GM13977 (cell line): ENCODE results near the gene LRP8.
A peak's percentile ranks its signal among the peaks of the same experiment; 100 is the strongest.

Experiments used
- DNase-seq: peaks from one replicate; pipeline ENCODE4 v3.0.0; 2012; ENCODE audit warnings: low spot score
- CTCF ChIP-seq: IDR thresholded peaks from 2 replicates; pipeline ENCODE4 v1.5.1; 2012; ENCODE audit warnings: mild to moderate bottlenecking, control low read depth; ENCODE audit not compliant: insufficient read depth; ENCODE audit errors: extremely low read depth, missing control alignments
- in situ Hi-C: fragments of 300-500 bp; cut with MboI; formaldehyde crosslinking; loops from one replicate; pipeline ENCODE4 v1.12.0; 2022; ENCODE audit warnings: low sequenced_read_pairs, low pct_unique_long_range_greater_than_20kb, mixed read lengths, inconsistent platforms; ENCODE audit not compliant: unreplicated experiment

Gene LRP8

GRCh38 chr1:53197291-53198200 is 130.3 kb downstream of the LRP8 start:
- in situ Hi-C loops, result no loop called here
- no peak for TF ChIP-seq CTCF
- DNase-seq, result no peak

GRCh38 chr1:53196485-53197290 is 131.2 kb downstream of the LRP8 start, which contains the start of gene CPT2:
Gene CPT2 (plus strand): TSS chr1:53196824. CDS start chr1:53196944, 120 bp downstream.
- peak; percentile 98 for DNase-seq
- in situ Hi-C loops, result no loop called here
- no peak for TF ChIP-seq CTCF

GRCh38 chr1:53196017-53196484 is 131.8 kb downstream of the LRP8 start:
- peak; percentile 34 for DNase-seq
- in situ Hi-C loops, result no loop called here
- no peak for TF ChIP-seq CTCF

- in situ Hi-C loops, result no loop called here
- DNase-seq, result no peak
- no peak for TF ChIP-seq CTCF
Measured at GRCh38 chr1:53195246-53196016, 132.4 kb downstream of the LRP8 start.
